Uterus (tissue), 4 donors: ENCODE measurements around the gene ZNF552. TPM values are rescaled to one million over a fixed set of nuclear protein-coding genes. Genes with fewer than 3 reads are reported as not detected.
A peak's percentile ranks its signal among the peaks of the same experiment; 100 is the strongest.
"Not testable (repeated sequence)": the region's sequence is repeated elsewhere in the genome, so short reads cannot be mapped to it uniquely, and the experiment has no call there.

Experiments used
- DNase-seq, 2 donors: peaks; one replicate each; pipeline ENCODE4 v3.0.0-alpha.2; 2019 to 2020
- H3K27ac ChIP-seq, 2 donors: fragments of 200-600 bp; sonication (generic); 1 replicate in 1 of 2; 2 replicates in 1 of 2; pipeline ENCODE4 v1.5.1; 2016 to 2018
- H3K27me3 ChIP-seq, 2 donors: fragments of 200-600 bp; sonication (generic); one replicate each; pipeline ENCODE4 v1.5.1; 2018 to 2019; ENCODE audit warnings: control low read depth in 1 of 2
- H3K36me3 ChIP-seq, 2 donors: fragments of 200-600 bp; sonication (generic); one replicate each; pipeline ENCODE4 v1.5.1; 2019; ENCODE audit warnings: control low read depth in 1 of 2
- H3K4me1 ChIP-seq, 2 donors: fragments of 200-600 bp; sonication (generic); one replicate each; pipeline ENCODE4 v1.5.1; 2018 to 2019; ENCODE audit warnings: control low read depth in 1 of 2
- H3K4me3 ChIP-seq, 2 donors: fragments of 200-600 bp; sonication (generic); 1 replicate in 1 of 2; 2 replicates in 1 of 2; pipeline ENCODE4 v1.5.1; 2018 to 2019; ENCODE audit warnings: mild to moderate bottlenecking in 1 of 2
- H3K9me3 ChIP-seq, 2 donors: fragments of 200-600 bp; sonication (generic); one replicate each; pipeline ENCODE4 v1.5.1; 2019; ENCODE audit warnings: control low read depth in 1 of 2
- CTCF ChIP-seq, 4 experiments: fragments of 200-600 bp in 2 of 4; fragments of 450-650 bp in 2 of 4; sonication (generic) in 2 of 4; IDR thresholded peaks; one replicate each; pipeline ENCODE4 v1.5.1; 2016 to 2019; ENCODE audit warnings: antibody characterized with exemption in 4 of 4, mild to moderate bottlenecking in 2 of 4, moderate library complexity in 1 of 4
- POLR2A ChIP-seq, 2 donors: fragments of 450-650 bp; IDR thresholded peaks; one replicate each; pipeline ENCODE4 v1.6.1; 2016; ENCODE audit warnings: antibody characterized with exemption in 2 of 2, mild to moderate bottlenecking in 1 of 2, moderate library complexity in 1 of 2
- intact Hi-C: fragments of 100-400 bp; cut with DNase I; formaldehyde crosslinking; loops from one replicate; pipeline ENCODE4 v1.15.1; 2023; ENCODE audit warnings: low total_unique reads
- total RNA-seq, 4 donors: library from RNA; depleted of rRNA in 3 of 4; stranded (reverse); fragments of >200 nt in 3 of 4; gene quantifications; one replicate each; pipeline versions ENCODE4 v1.1.0 to v1.2.4, GENCODE V29; 2014 to 2023
- donor health status: DM: yes; HTN: yes; CAD: no.

Gene ZNF552
- total RNA-seq, 4 donors from 2014 or later, result 0.77 to 15.0 (median 9.3) TPM

- intact Hi-C loops, result no loop called here
- TF ChIP-seq CTCF (IDR thresholded peaks at IDR 0.05) (no peak), POLR2A (IDR thresholded peaks at IDR 0.05) (no peak)
- Histone ChIP-seq H3K9me3 (no peaks in the 10 kb centered on the region), H3K4me3 (no peak overlapping the region), H3K4me1 (no peaks in the 10 kb centered on the region), H3K27me3 (no peaks in the 10 kb centered on the region), H3K27ac (no peak overlapping the region), H3K36me3 (no peaks in the 10 kb centered on the region)
- DNase-seq, result no peak
Observed at GRCh38 chr19:57816652-57817051, 1.9 kb upstream of the ZNF552 start.

GRCh38 chr19:57815247-57816075 lies 748 bp upstream of the ZNF552 start:
- Histone ChIP-seq H3K4me1 (no peaks in the 10 kb centered on the region), H3K27me3 (no peaks in the 10 kb centered on the region), H3K27ac (peak overlapping the region; percentile 71 to 79), H3K36me3 (no peaks in the 10 kb centered on the region), H3K9me3 (no peaks in the 10 kb centered on the region), H3K4me3 (peak overlapping the region; percentile 64 to 92)
- TF ChIP-seq POLR2A (IDR thresholded peaks at IDR 0.05) (no peak), CTCF (IDR thresholded peaks at IDR 0.05) (no peak)
- DNase-seq, result no peak
- intact Hi-C loops, result no loop called here

- Histone ChIP-seq H3K9me3 (no peaks in the 10 kb centered on the region), H3K4me1 (no peaks in the 10 kb centered on the region), H3K4me3 (peak overlapping the region; percentile 64 to 92), H3K27me3 (no peaks in the 10 kb centered on the region), H3K27ac (peak overlapping the region; percentile 71 to 79), H3K36me3 (no peaks in the 10 kb centered on the region)
- DNase-seq, result no peak
- intact Hi-C loops, result no loop called here
- no peak for TF ChIP-seq CTCF (IDR thresholded peaks at IDR 0.05)
- TF ChIP-seq POLR2A (IDR thresholded peaks at IDR 0.05), result no peak
Observed at GRCh38 chr19:57813919-57814504, 701 bp downstream of the ZNF552 start.

GRCh38 chr19:57812975-57813820 lies 1.5 kb downstream of the ZNF552 start:
- peak overlapping the region in 1 of 2 donors; percentile 64 for H3K4me3 ChIP-seq
- H3K9me3 ChIP-seq, H3K4me1 ChIP-seq, intact Hi-C loops, H3K36me3 ChIP-seq, H3K27ac ChIP-seq, H3K27me3 ChIP-seq, DNase-seq: not testable (repeated sequence)

- no peak overlapping the region for H3K27ac ChIP-seq
- no peaks in the 10 kb centered on the region for H3K4me1 ChIP-seq
- DNase-seq, result no peak
- intact Hi-C loops, result no loop called here
- no peaks in the 10 kb centered on the region for H3K9me3 ChIP-seq
- TF ChIP-seq POLR2A (IDR thresholded peaks at IDR 0.05) (no peak), CTCF (IDR thresholded peaks at IDR 0.05) (no peak)
- no peak overlapping the region for H3K4me3 ChIP-seq
- H3K36me3 ChIP-seq, result no peaks in the 10 kb centered on the region
- H3K27me3 ChIP-seq, result no peaks in the 10 kb centered on the region
Observed at GRCh38 chr19:57812226-57812625, 2.5 kb downstream of the ZNF552 start.

GRCh38 chr19:57810410-57811295 lies 4.1 kb downstream of the ZNF552 start:
- H3K9me3 ChIP-seq, H3K27me3 ChIP-seq, DNase-seq, H3K36me3 ChIP-seq, H3K4me1 ChIP-seq, H3K27ac ChIP-seq, H3K4me3 ChIP-seq, intact Hi-C loops: not testable (repeated sequence)
